ENCODE results near the gene MRPL47. TPM values are rescaled to one million over a fixed set of nuclear protein-coding genes. Genes with fewer than 3 reads are reported as not detected.

Gene MRPL47
- total and polyA plus RNA-seq, 2 of the 13 experiments (the other 11 are each of a cell fraction or from before 2014, with no cell fraction given), result 36.1 to 83.8 TPM

DNA sequence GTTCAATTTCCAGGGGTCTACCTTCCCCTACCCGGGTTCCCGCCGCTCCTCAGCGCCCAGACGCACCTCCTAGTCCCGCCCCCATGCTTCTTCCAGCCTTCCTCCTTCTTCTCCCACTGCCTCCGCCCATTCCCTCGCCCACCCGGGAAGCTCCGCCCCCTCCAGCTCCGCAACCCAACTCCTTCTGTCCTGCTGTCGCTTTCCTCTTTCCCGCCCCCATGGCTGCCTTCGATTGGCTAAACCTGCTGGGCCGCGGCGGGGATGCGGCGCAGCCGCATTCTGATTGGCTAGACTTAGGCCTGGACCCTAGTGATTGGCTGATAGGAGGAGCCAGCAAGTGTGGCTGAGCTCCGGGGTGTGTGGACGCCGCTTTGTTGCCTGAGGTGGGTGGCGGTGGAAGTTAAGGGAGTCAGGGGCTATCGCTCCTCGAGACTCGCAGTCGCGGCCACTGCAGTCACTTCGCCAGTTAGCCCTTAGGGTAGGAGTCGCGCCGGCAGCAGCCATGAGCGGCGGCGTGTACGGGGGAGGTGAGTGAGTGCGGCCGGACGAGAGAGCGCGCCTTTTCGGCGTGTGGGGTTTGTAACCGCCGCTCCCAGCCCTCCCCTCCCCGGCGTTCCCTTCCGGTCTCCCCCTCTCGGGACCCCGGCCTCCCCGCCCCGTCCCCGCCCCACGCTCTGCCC is 41.7 kb downstream of the MRPL47 start, which contains the start of gene ACTL6A (continued):
- TF ChIP-seq ZNF770 (CRISPR knock-in tag; IDR thresholded peaks at IDR 0.05) (no peak), ZMAT3 (CRISPR knock-in tag; conservative IDR thresholded peaks at IDR 0.05) (0 out of 2 replicates have a peak, but pooled peaks have one; percentile 54), BORCS8-MEF2B (CRISPR knock-in tag; IDR thresholded peaks at IDR 0.05) (no peak; the same call in 1 of the 2 replicates), ZNF547 (CRISPR knock-in tag; IDR thresholded peaks at IDR 0.05) (peak; percentile 57; the same call in 1 of the 2 replicates), HDAC2 (CRISPR knock-in tag; IDR thresholded peaks at IDR 0.05) (peak; percentile 49; the same call in 1 of the 2 replicates), NFKB2 (CRISPR knock-in tag; IDR thresholded peaks at IDR 0.05; ENCODE audit: borderline replicate concordance) (no peak), SMARCC2 (IDR thresholded peaks at IDR 0.05) (no peak), ATF6 (CRISPR knock-in tag; conservative IDR thresholded peaks at IDR 0.05) (no peak), ZNF362 (CRISPR knock-in tag; IDR thresholded peaks at IDR 0.05; ENCODE audit: borderline replicate concordance) (0 out of 2 replicates have a peak, but pooled peaks have one; percentile 4), SOX13 (IDR thresholded peaks at IDR 0.05) (peak; percentile 94), SOX13 (CRISPR knock-in tag; conservative IDR thresholded peaks at IDR 0.05 in 1 of 2, IDR thresholded peaks at IDR 0.05 in 1 of 2) (no peak), JDP2 (CRISPR knock-in tag; IDR thresholded peaks at IDR 0.05; ENCODE audit: borderline replicate concordance) (no peak), RORA (CRISPR knock-in tag; IDR thresholded peaks at IDR 0.05) (no peak)
- TF ChIP-seq, protein P1, sequence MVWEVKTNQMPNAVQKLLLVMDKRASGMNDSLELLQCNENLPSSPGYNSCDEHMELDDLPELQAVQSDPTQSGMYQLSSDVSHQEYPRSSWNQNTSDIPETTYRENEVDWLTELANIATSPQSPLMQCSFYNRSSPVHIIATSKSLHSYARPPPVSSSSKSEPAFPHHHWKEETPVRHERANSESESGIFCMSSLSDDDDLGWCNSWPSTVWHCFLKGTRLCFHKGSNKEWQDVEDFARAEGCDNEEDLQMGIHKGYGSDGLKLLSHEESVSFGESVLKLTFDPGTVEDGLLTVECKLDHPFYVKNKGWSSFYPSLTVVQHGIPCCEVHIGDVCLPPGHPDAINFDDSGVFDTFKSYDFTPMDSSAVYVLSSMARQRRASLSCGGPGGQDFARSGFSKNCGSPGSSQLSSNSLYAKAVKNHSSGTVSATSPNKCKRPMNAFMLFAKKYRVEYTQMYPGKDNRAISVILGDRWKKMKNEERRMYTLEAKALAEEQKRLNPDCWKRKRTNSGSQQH (CRISPR knock-in tag; IDR thresholded peaks at IDR 0.05; ENCODE audit: low read depth), result peak; percentile 79; the same call in 1 of the 2 replicates
- TF ChIP-seq, protein P2, sequence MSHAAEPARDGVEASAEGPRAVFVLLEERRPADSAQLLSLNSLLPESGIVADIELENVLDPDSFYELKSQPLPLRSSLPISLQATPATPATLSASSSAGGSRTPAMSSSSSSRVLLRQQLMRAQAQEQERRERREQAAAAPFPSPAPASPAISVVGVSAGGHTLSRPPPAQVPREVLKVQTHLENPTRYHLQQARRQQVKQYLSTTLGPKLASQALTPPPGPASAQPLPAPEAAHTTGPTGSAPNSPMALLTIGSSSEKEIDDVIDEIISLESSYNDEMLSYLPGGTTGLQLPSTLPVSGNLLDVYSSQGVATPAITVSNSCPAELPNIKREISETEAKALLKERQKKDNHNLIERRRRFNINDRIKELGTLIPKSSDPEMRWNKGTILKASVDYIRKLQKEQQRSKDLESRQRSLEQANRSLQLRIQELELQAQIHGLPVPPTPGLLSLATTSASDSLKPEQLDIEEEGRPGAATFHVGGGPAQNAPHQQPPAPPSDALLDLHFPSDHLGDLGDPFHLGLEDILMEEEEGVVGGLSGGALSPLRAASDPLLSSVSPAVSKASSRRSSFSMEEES (CRISPR knock-in tag; IDR thresholded peaks at IDR 0.05), result no peak; the same call in 1 of the 2 replicates
- TF ChIP-seq, protein P3, sequence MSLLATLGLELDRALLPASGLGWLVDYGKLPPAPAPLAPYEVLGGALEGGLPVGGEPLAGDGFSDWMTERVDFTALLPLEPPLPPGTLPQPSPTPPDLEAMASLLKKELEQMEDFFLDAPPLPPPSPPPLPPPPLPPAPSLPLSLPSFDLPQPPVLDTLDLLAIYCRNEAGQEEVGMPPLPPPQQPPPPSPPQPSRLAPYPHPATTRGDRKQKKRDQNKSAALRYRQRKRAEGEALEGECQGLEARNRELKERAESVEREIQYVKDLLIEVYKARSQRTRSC (CRISPR knock-in tag; IDR thresholded peaks at IDR 0.05; ENCODE audit: low read depth), result no peak
- TF ChIP-seq, protein P4, sequence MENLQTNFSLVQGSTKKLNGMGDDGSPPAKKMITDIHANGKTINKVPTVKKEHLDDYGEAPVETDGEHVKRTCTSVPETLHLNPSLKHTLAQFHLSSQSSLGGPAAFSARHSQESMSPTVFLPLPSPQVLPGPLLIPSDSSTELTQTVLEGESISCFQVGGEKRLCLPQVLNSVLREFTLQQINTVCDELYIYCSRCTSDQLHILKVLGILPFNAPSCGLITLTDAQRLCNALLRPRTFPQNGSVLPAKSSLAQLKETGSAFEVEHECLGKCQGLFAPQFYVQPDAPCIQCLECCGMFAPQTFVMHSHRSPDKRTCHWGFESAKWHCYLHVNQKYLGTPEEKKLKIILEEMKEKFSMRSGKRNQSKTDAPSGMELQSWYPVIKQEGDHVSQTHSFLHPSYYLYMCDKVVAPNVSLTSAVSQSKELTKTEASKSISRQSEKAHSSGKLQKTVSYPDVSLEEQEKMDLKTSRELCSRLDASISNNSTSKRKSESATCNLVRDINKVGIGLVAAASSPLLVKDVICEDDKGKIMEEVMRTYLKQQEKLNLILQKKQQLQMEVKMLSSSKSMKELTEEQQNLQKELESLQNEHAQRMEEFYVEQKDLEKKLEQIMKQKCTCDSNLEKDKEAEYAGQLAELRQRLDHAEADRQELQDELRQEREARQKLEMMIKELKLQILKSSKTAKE (CRISPR knock-in tag; IDR thresholded peaks at IDR 0.05; ENCODE audit: borderline replicate concordance), result no peak
